ENCODE measurements around the gene PLA2G6. TPM values are rescaled to one million over a fixed set of nuclear protein-coding genes. Genes with fewer than 3 reads are reported as not detected.

Gene PLA2G6
- total and polyA plus RNA-seq, 2 of the 4 experiments (the other 2 are of a cell fraction) = 6.1 to 10.3 TPM

GRCh38 chr22:38075961-38076360, 105.7 kb downstream of the PLA2G6 start:
- Histone ChIP-seq H3K27me3 (ENCODE audit: control insufficient read depth, insufficient read depth, low read length) (peaks cover 6% of the 10 kb centered on the region), H3K9me3 (ENCODE audit: control insufficient read depth, insufficient read depth, low read length) (no peaks in the 10 kb centered on the region), H3K4me3 (ENCODE audit: insufficient read depth, low read depth, low read length) (no peak overlapping the region), H4K20me1 (ENCODE audit: insufficient read depth, low read length) (no peaks in the 10 kb centered on the region), H3K27ac (ENCODE audit: insufficient read depth, low read length) (no peak overlapping the region), H4K8ac (ENCODE audit: low read depth in 2 of 2, low read length in 2 of 2) (no peak overlapping the region), H4K91ac (ENCODE audit: insufficient read depth, low read depth, low read length) (no peak overlapping the region), H3K14ac (replicated peaks; ENCODE audit: low read depth, low read length) (no peak overlapping the region), H3K4me1 (ENCODE audit: control insufficient read depth, insufficient read depth, low read length) (no peaks in the 10 kb centered on the region; the same call in 1 of the 2 replicates), H3K4ac (ENCODE audit: low read depth, low read length) (no peak overlapping the region), H2AK9ac (replicated peaks; ENCODE audit: low read depth, low read length, poor library complexity) (no peak overlapping the region), H2BK5ac (ENCODE audit: low read depth, low read length, poor library complexity, severe bottlenecking) (no peak overlapping the region), H2AK5ac (ENCODE audit: low read depth, low read length) (no peak overlapping the region), H3K9ac (ENCODE audit: low read depth, low read length) (no peak overlapping the region), H4K5ac (ENCODE audit: low read depth, low read length) (no peak overlapping the region), H2BK120ac (ENCODE audit: low read depth, low read length) (no peak overlapping the region), H3K23ac (ENCODE audit: low read depth, low read length) (no peak overlapping the region), H2AFZ (replicated peaks; ENCODE audit: low read length, poor library complexity) (no peak overlapping the region), H2BK15ac (ENCODE audit: low read depth, low read length) (no peak overlapping the region), H3K9me1 (ENCODE audit: insufficient read depth, low read length) (0 out of 2 replicates have a peak, but pooled peaks cover 6% of the 10 kb centered on the region), H3K36me3 (ENCODE audit: control insufficient read depth, insufficient read depth, low read length) (peaks cover 10% of the 10 kb centered on the region), H3K18ac (ENCODE audit: low read depth, low read length) (no peak overlapping the region), H2BK20ac (ENCODE audit: low read depth, low read length) (no peak overlapping the region), H3K79me1 (ENCODE audit: low read depth in 1 of 2, low read length in 2 of 2) (no peaks in the 10 kb centered on the region), H3K56ac (ENCODE audit: extremely low read depth, insufficient read depth, low read length) (no peak overlapping the region), H3K4me2 (ENCODE audit: low read depth, low read length) (no peak overlapping the region)
- intact Hi-C loops (cut with micrococcal nuclease) = no loop called here
- ChIA-PET CTCF (no interaction called here), POLR2A (ENCODE audit: unreplicated experiment) (no interaction called here)
- DNase-seq = no peak
- TF ChIP-seq NFE2L2 (IDR thresholded peaks at IDR 0.05; ENCODE audit: low read depth, low read length) (no peak), POLR2A (IDR thresholded peaks at IDR 0.05; ENCODE audit: low read depth, low read length) (no peak), SMC3 (IDR thresholded peaks at IDR 0.05; ENCODE audit: low read depth, low read length) (no peak), USF2 (IDR thresholded peaks at IDR 0.05; ENCODE audit: low read depth, low read length) (no peak), RFX5 (IDR thresholded peaks at IDR 0.05; ENCODE audit: low read depth, low read length) (no peak), MAZ (IDR thresholded peaks at IDR 0.05; ENCODE audit: borderline replicate concordance, low read depth, low read length) (no peak), CEBPB (IDR thresholded peaks at IDR 0.05; ENCODE audit: low read depth, low read length) (no peak), RCOR1 (IDR thresholded peaks at IDR 0.05; ENCODE audit: insufficient replicate concordance, low read length) (no peak), CHD1 (IDR thresholded peaks at IDR 0.05; ENCODE audit: low read depth, low read length) (no peak), RAD21 (IDR thresholded peaks at IDR 0.05; ENCODE audit: low read length) (no peak), BHLHE40 (IDR thresholded peaks at IDR 0.05; ENCODE audit: low read depth, low read length) (no peak), ELK1 (IDR thresholded peaks at IDR 0.05; ENCODE audit: borderline replicate concordance, low read depth, low read length) (no peak), MXI1 (IDR thresholded peaks at IDR 0.05; ENCODE audit: borderline replicate concordance, low read depth, low read length) (no peak), CTCF (conservative IDR thresholded peaks at IDR 0.05; ENCODE audit: low read depth, low read length) (no peak), MAFK (IDR thresholded peaks at IDR 0.05; ENCODE audit: low read depth, low read length) (no peak), FOS (IDR thresholded peaks at IDR 0.05; ENCODE audit: low read depth, low read length) (no peak)
- in situ Hi-C loops (cut with MboI; ENCODE audit: low sequenced_read_pairs) = no loop called here
- BruUV-seq (replicated peaks) = no TSS peak
- no peak for ATAC-seq (ENCODE audit: low read depth)
- WGBS, 2 experiments (ENCODE audit: extremely low coverage in 2 of 2, insufficient read length in 1 of 2) = 58% methylated on average over 7 of the region's 13 CpGs; no CpG with 5 or more reads in 1 of the 2 experiments
- dilution Hi-C loops (cut with HindIII; ENCODE audit: low sequenced_read_pairs, unreplicated experiment) = no loop called here

Measured in IMR-90 (cell line).